GM06990 (cell line): ENCODE data around the gene GFRA4.

Source experiments
- DNase-seq: peaks from one replicate; pipeline ENCODE4 v3.0.0-alpha.2; 2011; ENCODE audit not compliant: insufficient read length; ENCODE audit errors: extremely low read depth
- H3K27me3 ChIP-seq: replicated peaks from 2 replicates; pipeline ENCODE4 v1.6.0; 2011; ENCODE audit warnings: low read length; ENCODE audit not compliant: control insufficient read depth, insufficient read depth
- H3K36me3 ChIP-seq: 2 replicates; pipeline ENCODE4 v1.5.1; 2011; ENCODE audit warnings: low read length; ENCODE audit not compliant: control insufficient read depth, insufficient read depth
- H3K4me3 ChIP-seq: replicated peaks from 2 replicates; pipeline ENCODE4 v1.5.1; 2011; ENCODE audit warnings: low read depth, mild to moderate bottlenecking, control low read depth, low read length
- TF ChIP-seq, protein P1 (sequence below): IDR thresholded peaks from 2 replicates; pipeline ENCODE4 v1.5.1; 2011; ENCODE audit warnings: low read length, control low read depth, mild to moderate bottlenecking, inconsistent platforms; ENCODE audit not compliant: insufficient read depth, poor library complexity, severe bottlenecking

GFRA4 gene

DNA sequence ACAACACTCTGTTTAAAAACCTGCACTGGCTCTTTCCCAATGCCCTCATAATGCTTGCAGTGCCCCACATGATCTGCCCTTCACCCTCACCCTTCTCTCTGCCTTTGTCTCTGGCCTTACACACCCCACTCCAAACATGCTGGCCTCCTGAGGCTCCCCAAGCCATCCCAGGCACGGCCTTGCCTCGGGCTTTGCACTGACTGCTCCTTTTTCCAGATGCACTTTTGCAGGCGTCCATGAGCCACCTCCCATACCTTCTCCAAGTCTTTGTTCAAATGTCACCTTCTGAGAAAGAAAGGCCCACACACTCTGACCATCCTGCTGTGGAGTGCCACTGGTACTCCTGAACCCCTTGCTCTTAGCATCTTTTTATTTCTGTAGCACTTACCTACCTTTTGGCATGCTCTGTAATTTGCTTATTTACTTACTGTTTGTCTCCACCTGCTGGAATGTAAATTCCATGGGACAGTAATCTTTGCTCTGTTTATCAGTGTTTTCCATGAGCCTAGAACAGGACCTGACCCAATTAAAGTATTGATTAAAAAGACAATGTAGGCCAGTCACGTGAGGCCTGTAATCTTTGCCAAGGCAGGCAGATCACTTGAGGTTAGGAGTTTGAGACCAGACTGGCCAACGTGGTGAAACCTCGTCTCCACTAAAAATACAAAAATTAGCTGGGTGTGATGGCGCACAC lies 30.7 kb downstream of the GFRA4 start:
- Histone ChIP-seq H3K4me3 (no peak overlapping the region), H3K27me3 (no peaks in the 10 kb centered on the region), H3K36me3 (no peaks in the 10 kb centered on the region; the same call in 1 of the 2 replicates)
- DNase-seq = no peak
- TF ChIP-seq, protein P1, sequence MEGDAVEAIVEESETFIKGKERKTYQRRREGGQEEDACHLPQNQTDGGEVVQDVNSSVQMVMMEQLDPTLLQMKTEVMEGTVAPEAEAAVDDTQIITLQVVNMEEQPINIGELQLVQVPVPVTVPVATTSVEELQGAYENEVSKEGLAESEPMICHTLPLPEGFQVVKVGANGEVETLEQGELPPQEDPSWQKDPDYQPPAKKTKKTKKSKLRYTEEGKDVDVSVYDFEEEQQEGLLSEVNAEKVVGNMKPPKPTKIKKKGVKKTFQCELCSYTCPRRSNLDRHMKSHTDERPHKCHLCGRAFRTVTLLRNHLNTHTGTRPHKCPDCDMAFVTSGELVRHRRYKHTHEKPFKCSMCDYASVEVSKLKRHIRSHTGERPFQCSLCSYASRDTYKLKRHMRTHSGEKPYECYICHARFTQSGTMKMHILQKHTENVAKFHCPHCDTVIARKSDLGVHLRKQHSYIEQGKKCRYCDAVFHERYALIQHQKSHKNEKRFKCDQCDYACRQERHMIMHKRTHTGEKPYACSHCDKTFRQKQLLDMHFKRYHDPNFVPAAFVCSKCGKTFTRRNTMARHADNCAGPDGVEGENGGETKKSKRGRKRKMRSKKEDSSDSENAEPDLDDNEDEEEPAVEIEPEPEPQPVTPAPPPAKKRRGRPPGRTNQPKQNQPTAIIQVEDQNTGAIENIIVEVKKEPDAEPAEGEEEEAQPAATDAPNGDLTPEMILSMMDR = no peak

DNA sequence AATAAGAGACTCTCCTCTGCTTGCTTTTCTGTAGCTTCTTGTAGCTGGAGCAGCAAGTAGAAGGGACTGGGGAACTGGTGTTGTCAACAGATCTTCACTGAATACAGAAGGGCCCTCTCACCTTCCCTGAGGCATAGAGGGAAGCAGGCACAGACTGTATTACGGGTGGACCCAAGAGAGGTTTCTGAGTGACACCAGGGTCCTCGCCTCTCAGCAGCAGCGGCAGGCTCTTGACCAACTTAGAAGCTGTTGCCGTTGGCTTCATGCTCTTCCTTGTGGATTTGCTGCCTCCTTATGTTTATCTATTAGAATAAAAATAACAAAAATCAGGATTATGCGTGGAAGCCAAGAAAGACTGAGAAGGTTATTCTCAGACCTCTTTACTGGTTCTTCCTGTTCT lies 31.7 kb downstream of the GFRA4 start:
- no peaks in the 10 kb centered on the region; the same call in 1 of the 2 replicates for H3K36me3 ChIP-seq
- no peaks in the 10 kb centered on the region for H3K27me3 ChIP-seq
- TF ChIP-seq, protein P1 = no peak
- no peak for DNase-seq
- H3K4me3 ChIP-seq = no peak overlapping the region

DNA sequence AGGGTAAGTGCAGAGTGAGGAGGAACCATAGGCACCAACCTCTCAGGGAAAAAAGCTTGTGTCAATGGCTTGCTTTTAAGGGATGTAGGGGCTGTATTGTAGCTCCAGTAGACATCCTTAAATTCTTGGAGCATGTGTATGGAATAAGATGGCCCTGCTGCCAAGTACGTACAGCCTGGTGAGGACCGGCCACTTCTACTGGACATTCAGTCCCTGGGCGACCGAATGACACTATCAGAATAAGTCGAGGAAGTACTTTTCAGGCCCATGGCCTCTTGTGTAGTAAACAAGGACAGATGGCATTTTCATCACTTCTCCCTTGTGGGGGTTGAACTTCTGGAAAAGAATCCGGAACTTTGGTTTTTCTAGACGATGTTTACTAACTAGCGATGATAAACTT lies 32.8 kb downstream of the GFRA4 start:
- no peaks in the 10 kb centered on the region for H3K27me3 ChIP-seq
- H3K36me3 ChIP-seq = no peaks in the 10 kb centered on the region; the same call in 1 of the 2 replicates
- TF ChIP-seq, protein P1 = no peak
- DNase-seq = no peak
- no peak overlapping the region for H3K4me3 ChIP-seq

DNA sequence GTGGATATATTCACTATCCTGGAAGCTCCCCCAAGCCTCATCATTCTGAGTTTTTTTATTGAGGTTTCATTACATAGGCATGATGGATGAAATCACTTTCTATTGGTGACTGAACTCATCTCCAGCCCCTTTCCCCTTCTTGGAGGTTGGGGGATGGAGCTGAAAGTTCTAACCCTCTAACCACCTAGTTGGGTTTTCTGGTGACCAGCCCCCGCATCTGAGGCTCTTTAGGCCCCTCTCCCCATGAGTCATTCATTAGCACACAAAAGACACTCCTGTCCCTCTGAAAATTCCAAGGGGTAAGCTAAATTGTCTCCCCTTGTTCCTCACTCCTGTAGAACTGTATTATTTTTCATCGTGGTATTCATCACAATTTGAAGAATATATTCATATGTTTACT lies 33.3 kb downstream of the GFRA4 start:
- H3K4me3 ChIP-seq = no peak overlapping the region
- no peak for DNase-seq
- no peaks in the 10 kb centered on the region; the same call in 1 of the 2 replicates for H3K36me3 ChIP-seq
- TF ChIP-seq, protein P1 = no peak
- no peaks in the 10 kb centered on the region for H3K27me3 ChIP-seq

DNA sequence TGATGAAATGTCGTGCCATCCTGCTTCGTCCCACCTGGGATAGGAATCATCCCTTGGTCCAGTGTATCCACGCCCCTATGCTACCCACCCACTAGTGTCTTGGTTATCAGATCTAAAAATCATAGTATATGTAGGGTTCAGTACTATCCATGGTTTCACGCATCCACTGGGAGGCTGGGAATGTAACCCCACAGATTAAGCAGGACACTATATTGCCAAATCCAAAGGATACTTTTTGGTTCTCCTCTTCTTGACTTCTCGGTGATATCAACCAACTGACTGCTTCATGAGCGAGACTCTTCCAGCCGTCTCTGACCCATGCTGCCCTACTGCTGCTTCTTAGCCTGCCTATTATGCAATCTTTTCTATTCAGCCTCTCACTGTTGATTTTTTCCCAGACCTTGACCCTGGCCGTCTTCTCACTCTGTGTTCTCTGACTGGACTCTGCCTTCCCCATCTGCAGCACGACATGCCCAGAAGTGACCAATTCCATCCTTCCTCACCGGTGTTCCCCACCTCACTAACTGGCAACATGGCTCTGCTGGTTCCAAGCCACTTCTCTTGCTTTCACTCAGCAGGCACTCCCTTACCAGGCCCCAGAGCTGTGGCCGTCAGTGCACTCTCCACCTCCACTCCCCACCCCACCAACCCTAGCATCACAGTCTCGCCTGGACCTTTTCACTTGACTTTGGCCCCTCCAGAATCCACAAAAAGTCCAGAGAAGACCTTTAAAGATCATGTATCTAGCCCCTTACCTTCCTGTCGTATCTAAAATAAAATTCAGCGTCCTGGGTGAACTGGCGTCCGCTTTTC lies 34.5 kb downstream of the GFRA4 start:
- no peaks in the 10 kb centered on the region for H3K36me3 ChIP-seq
- DNase-seq = no peak
- no peaks in the 10 kb centered on the region for H3K27me3 ChIP-seq
- no peak overlapping the region for H3K4me3 ChIP-seq
- TF ChIP-seq, protein P1 = no peak
